Measurements from ENCODE around the gene ANKMY1. TPM values are rescaled to one million over a fixed set of nuclear protein-coding genes. Genes with fewer than 3 reads are reported as not detected.

Gene ANKMY1
- polyA plus RNA-seq, 4 donors: 9.6 to 14.5 (median 10.9) TPM

DNA sequence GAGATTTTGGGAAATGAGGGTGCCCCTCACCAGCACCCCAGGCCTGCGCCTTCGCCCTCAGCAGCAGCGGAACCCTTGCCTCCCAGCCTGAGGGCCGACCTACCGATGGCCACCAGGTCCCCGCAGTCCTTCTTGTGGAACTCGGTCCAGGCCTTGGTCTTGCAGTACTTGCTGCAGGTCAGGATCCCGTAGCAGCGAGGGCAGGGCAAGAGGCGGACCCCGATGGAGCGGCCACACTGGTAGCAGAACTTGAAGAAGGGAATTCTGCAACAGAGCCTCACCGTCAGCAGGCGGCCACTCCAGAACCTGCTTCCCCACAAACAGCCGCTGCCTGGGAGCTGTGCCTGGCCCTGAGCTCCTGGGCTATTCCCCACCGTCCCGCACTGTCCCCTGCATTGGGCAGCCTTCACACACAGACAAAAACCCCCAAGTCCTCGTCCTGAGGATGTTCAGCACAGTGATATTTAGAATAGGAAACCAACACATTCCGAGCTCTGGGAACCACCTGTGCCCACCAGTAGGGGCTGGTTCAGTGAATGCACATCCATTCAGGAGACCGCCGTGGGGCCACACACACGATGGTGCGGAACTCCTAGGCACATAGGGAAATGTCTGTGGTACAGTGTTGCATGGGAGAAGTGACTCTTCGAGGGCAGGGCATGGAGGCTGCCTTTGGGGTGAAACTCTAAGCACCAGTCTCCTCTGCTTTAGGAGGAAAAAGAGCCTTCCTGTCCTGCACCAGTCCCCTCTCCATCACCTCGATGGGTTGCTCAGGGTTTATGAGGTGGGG lies 76.8 kb downstream of the ANKMY1 start:
- DNase-seq (ENCODE audit: low read depth in 4 of 4, low spot score in 3 of 4): no peak

- no peak for DNase-seq (ENCODE audit: low read depth in 4 of 4, low spot score in 3 of 4)
Observed at GRCh38 chr2:240479111-240479501, 78.7 kb downstream of the ANKMY1 start.

GRCh38 chr2:240478346-240479110 lies 79.3 kb downstream of the ANKMY1 start:
- no peak for DNase-seq (ENCODE audit: low read depth in 4 of 4, low spot score in 3 of 4)

DNA sequence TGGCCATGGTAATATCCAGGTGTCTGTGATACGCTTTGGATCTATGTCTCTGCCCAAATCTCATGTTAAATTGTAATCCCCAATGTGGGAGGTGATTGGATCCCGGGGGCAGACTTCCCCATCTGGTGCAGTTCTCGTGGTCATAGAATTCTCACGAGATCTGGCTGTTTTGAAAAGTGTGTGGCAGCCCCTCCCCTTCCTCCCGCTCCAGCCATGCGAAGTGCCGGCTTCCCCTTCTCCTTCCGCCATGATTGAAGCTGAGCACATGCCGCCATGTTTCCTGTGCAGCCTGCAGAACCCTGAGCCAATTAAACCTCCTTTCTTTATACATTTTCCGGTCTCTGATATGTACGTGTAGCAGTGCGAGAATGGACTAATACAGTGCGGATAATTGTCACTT lies 79.9 kb downstream of the ANKMY1 start:
- DNase-seq (ENCODE audit: low read depth in 4 of 4, low spot score in 3 of 4): no peak

- DNase-seq (ENCODE audit: low read depth in 4 of 4, low spot score in 3 of 4): no peak
Observed at GRCh38 chr2:240473211-240473610, 84.6 kb downstream of the ANKMY1 start.

DNA sequence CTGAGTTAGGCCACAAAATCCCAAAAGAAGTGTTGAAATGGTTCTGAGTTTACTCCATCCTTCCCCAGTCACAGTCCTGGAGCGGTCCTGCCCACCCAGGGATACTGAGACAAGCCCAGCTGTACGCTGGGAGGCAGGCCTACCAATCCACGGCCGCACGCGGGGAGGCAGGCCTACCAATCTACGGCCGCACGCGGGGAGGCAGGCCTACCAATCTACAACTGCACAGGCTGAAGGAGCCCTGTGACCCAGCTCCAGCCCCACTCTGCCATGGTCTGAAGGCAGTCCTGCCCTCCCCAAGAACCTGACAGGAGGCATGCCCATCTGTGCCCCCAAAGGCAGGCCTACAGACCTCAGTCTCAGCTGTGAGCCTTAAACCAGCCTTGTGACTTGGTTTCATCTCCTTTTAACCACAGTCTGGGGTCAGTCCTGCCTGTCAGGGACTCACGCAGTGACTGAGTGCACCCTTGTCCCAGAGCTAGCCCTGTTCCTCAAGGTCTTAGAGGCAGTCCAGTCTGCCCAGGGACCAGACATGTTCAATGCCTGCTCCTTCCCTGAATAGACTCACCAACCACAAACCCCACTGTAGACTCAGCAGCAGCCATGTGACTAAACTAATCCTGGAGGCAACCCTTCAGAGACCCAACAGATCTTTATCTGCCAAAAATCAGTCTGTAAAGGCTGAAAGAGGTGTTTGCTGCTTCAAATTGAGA lies 85.6 kb downstream of the ANKMY1 start:
- no peak for DNase-seq (ENCODE audit: low read depth in 4 of 4, low spot score in 3 of 4)

DNA sequence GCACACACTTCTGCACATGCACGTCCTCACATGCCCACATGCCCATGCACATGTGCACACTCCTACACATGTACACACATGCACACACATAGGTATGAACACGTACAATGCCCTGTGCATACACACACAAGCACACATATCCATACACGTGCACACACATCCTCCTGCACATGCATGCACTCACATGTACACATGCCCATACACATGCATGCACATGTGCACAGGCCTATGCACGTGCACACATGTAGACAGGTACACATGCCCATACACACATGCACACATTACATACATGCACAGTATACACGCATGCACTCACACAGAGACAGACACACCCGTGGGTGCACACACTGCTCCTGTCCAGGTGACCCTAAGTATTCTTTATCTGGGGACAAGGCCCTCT lies 88.0 kb downstream of the ANKMY1 start:
- DNase-seq (ENCODE audit: low read depth in 4 of 4, low spot score in 3 of 4): no peak

DNA sequence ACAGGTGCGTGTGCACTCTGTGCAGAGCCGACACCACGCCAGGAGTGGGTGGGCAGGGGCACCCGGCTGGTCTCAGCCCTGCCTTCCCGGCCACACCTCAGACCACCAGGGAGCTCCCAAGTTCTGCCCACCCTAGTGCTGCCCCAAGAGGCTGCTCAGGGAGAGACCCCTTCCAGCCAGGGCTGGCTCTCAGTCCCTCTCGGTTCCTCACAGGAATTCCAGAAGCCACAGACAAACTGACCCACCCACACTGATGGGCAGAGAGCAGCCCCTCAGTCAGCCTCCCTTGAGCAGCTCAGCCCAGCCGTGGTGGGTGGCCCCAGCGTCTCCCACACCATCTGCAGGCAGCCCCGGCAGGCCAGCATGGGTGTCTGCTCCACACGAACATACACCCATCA lies 88.5 kb downstream of the ANKMY1 start:
- no peak for DNase-seq (ENCODE audit: low read depth in 4 of 4, low spot score in 3 of 4)

DNA sequence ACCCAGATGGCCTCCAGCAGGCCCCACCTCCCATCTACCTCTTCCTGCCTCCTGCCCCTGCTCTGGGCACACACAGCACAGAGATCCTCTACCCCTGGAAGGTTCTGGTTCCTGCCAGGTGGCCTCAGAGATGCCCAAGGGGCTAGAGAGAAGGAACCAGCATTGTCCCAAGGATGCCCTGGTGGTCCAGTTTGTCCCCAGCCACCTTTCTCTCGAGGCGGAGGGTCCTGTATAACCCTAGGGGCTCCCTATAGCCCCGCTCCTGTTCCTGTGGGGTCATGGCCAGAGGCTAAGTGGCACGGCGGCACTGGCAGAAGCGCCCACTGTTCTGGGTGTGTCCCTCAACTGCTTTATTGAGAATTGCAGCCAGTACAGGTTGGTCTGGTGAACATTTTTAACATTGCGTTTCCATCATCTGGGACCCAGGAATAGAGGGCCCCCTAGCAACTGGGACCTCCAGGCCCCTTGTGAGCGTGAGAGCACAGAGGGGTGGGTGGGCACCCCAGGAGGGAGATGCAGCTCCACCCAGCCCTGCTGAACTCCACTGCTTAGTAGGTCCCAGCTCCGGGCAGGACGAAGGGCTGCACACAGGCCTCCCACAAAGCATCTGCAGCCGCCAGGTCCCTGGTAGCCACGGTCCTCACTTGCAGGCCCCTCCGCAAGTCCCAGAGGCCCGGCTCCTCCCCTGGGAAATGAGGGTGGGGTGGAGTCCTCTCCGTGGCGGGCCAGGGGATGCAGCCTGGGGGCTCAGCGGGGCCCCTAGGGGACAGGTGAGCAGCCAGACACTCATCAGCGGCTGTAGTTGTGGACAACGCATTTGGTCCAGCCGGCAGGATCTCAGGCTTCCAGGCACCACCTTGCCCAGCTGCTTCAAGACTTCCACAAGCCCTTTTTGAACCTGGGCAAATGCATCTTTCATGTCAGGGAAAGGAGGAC lies 89.2 kb downstream of the ANKMY1 start:
- no peak for DNase-seq (ENCODE audit: low read depth in 4 of 4, low spot score in 3 of 4)

DNA sequence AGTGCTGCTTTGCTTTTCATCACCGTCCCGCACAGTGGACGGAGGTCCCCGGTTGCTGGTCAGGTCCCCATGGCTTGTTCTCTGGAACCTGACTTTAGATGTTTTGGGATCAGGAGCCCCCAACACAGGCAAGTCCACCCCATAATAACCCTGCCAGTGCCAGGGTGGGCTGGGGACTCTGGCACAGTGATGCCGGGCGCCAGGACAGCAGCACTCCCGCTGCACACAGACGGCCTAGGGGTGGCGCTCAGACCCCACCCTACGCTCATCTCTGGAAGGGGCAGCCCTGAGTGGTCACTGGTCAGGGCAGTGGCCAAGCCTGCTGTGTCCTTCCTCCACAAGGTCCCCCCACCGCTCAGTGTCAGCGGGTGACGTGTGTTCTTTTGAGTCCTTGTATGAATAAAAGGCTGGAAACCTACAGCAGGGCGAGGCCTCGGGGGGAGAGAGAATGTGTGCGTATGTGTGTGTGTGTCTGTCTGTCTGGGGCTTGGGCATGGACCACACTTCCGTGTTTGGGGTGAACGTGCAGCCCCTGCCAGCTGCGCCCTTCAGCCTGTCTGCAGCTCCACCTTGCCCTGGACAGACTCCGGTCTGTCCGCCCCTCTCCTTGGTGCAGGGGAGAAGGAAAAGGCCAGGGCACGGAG lies 90.0 kb downstream of the ANKMY1 start:
- no peak for DNase-seq (ENCODE audit: low read depth in 4 of 4, low spot score in 3 of 4)

DNA sequence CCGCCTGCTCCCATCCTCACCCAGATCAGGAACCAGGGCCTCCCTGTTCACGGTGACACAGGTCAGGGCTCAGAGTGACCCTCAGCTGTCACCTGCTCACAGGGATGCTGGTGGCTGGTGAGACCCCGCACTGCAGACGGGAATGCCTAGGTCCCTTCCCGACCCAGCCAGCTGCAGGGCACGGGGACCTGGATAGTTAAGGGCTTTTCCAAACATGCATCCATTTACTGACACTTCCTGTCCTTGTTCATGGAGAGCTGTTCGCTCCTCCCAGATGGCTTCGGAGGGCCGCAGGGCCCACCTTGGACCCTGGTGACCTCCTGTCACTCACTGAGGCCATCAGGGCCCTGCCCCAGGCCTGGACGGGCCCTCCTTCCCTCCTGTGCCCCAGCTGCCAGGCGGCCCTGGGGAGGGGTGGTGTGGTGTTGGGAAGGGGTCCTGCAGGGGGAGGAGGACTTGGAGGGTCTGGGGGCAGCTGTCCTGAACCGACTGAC lies 90.6 kb downstream of the ANKMY1 start:
- no peak for DNase-seq (ENCODE audit: low read depth in 4 of 4, low spot score in 3 of 4)

- no peak for DNase-seq (ENCODE audit: low read depth in 4 of 4, low spot score in 3 of 4)
Observed at GRCh38 chr2:240466579-240467148, 91.1 kb downstream of the ANKMY1 start.

DNA sequence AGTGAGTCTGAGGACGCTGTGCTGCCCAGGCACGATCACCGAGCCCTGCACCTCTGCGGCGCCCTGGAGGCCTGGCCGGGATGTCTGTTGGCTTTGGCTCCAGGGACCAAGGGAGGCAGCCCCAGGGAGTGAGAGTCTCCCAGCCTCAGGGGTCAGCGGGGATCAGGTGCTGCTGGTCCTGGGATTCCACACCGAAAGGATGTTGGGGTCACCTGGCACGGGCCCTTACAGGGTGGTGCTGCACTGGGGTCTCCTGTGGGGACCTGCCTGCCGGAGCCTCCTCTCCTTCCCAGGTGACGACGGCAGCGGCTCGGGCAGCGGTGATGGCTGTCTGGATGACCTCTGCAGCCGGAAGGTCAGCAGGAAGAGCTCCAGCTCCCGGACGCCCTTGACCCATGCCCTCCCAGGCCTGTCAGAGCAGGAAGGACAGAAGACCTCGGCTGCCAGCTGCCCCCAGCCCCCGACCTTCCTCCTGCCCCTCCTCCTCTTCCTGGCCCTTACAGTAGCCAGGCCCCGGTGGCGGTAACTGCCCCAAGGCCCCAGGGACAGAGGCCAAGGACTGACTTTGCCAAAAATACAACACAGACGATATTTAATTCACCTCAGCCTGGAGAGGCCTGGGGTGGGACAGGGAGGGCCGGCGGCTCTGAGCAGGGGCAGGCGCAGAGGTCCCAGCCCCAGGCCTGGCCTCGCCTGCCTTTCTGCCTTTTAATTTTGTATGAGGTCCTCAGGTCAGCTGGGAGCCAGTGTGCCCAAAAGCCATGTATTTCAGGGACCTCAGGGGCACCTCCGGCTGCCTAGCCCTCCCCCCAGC lies 91.8 kb downstream of the ANKMY1 start:
- DNase-seq (ENCODE audit: low read depth in 4 of 4, low spot score in 3 of 4): no peak

DNA sequence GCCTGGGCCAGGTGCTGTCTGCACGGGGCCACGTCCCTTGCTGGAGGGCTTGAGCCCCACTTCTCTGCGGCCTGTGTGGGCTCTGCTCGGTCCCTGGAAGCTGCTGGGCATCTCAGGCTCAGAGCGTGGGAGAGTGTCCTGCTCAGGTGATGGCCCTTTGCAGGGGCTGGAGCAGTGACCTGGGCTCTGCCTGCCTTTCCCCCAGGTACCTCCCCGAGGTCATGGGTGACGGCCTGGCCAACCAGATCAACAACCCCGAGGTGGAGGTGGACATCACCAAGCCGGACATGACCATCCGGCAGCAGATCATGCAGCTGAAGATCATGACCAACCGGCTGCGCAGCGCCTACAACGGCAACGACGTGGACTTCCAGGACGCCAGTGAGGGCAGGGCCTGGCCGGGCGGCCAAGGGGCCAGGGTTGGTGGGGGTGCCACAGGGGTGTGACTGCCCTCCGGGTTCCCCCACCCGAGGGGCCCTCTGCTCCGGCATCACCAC lies 92.5 kb downstream of the ANKMY1 start:
- DNase-seq (ENCODE audit: low read depth in 4 of 4, low spot score in 3 of 4): no peak

- no peak for DNase-seq (ENCODE audit: low read depth in 4 of 4, low spot score in 3 of 4)
Observed at GRCh38 chr2:240464514-240465241, 93.1 kb downstream of the ANKMY1 start.

GRCh38 chr2:240463866-240464481 lies 93.8 kb downstream of the ANKMY1 start:
- no peak for DNase-seq (ENCODE audit: low read depth in 4 of 4, low spot score in 3 of 4)

- DNase-seq (ENCODE audit: low read depth in 4 of 4, low spot score in 3 of 4): no peak
Observed at GRCh38 chr2:240463274-240463865, 94.4 kb downstream of the ANKMY1 start.

Measured in right renal pelvis (tissue), 4 donors.